ENCODE data around the gene COL1A2.

COL1A2 gene

GRCh38 chr7:94382746-94383145, 11.9 kb upstream of the COL1A2 start:
- DNase-seq (ENCODE audit: low spot score), result no peak

GRCh38 chr7:94384315-94384714, 10.4 kb upstream of the COL1A2 start:
- no peak for DNase-seq (ENCODE audit: low spot score)

DNA sequence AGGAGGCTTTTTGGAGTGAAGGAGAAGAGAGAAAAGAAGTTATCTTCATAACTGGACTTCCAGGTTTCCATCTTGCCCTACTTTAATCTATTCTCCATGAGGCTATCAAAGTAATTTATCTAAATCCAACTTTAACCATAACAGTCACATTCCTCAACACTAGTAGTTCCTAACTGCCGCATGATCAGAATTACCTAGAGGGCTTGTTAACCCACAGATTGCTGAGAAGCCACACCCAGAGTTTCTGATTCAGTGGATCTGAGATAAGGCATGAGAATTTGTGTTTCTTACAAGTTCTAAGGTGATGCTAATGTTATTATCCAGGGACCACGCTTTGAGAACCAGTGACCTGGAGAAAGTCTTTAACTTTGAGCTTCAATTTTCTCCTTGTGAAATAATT, 8.3 kb upstream of the COL1A2 start:
- no peak for DNase-seq (ENCODE audit: low spot score)

GRCh38 chr7:94388540-94388939, 6.2 kb upstream of the COL1A2 start:
- DNase-seq (ENCODE audit: low spot score), result no peak

DNA sequence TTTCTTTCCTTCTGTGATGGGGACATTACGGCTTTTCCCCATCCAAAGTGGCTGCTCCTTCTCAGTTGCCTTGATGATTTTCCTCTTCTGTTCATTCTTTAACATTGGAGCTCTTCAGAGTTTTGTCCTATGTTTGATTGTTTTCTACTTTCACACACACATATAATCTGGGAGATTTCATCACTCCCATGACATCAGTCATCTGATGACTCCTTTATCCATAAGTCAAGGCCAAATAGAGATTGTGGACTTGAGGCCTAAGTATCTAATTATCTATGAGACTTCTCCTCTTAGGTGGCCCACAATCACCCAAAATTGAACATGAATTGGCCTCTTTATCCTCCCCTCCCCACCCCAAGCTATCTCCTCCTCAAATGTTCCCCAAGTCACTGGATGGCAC, 5.3 kb upstream of the COL1A2 start:
- no peak for DNase-seq (ENCODE audit: low spot score)

- no peak for DNase-seq (ENCODE audit: low spot score)
Measured at GRCh38 chr7:94391726-94392392, 2.8 kb upstream of the COL1A2 start.

DNA sequence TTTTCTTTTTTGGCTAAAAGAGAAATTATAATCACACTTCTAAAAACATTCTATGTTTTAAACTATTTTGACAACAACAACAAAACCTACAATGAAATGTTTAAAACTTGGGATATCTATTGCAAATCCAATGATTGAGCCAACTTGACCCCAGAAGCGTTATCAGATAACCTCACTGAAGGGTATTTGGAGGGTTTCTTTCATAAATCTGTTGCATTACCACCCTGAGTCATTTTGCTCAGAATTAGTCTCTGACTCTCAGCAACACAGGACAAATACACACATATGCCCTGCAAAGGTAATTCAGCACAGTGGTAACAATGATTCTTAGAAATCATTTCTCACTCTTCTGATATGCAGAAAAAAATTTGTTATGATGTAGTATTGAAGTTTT, 2.3 kb upstream of the COL1A2 start:
- DNase-seq (ENCODE audit: low spot score), result no peak

GRCh38 chr7:94393246-94394108, 1.2 kb upstream of the COL1A2 start:
- DNase-seq (ENCODE audit: low spot score), result peak; percentile 87

DNA sequence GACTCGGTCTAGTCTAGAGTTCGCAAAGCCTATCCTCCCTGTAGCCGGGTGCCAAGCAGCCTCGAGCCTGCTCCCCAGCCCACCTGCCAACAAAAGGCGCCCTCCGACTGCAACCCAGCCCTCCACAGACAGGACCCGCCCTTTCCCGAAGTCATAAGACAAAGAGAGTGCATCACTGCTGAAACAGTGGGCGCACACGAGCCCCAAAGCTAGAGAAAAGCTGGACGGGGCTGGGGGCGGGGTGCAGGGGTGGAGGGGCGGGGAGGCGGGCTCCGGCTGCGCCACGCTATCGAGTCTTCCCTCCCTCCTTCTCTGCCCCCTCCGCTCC, 622 bp upstream of the COL1A2 start:
- no peak for DNase-seq (ENCODE audit: low spot score)

DNA sequence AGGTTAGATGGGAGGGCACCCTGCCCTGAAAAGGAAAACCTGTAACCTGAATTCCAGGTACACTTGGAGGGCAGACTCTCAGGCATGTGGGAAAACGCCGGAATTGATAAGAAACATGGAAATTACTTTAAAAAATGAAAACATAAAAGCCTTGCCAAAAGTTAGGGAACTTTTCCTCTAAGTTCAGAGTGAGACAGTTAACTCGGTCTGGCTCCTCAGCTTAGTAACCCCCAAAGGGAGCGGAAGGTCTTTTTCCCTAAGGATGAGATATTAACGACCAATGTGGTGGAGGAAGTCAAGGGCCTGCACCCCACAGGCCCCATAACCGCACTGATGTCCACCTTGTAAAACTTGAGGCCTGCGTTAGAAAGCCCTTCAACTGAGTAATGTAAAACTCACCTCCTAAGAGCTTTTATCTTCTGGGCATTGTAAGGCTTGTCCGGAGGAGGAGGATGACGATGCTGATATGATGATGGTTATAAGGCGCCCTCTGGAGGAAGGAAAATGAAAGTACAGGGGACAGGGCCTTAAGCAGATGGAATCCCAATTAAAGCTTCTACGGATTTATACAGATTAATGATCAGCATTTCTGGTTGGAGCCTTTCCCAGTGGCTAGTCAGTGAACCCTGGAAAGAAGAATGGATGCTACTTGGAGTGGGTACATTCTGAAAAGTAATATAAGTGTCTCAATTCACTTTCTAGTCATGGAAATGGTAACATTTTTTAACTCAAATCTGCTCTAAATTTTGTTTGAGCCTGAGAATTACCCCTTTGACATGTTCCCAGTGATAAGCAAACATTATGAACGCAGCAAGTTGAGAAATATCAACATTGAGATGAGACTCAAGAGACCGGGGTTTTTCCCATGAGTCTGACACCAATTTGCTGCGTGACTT, 694 bp downstream of the COL1A2 start:
- DNase-seq (ENCODE audit: low spot score), result no peak

DNA sequence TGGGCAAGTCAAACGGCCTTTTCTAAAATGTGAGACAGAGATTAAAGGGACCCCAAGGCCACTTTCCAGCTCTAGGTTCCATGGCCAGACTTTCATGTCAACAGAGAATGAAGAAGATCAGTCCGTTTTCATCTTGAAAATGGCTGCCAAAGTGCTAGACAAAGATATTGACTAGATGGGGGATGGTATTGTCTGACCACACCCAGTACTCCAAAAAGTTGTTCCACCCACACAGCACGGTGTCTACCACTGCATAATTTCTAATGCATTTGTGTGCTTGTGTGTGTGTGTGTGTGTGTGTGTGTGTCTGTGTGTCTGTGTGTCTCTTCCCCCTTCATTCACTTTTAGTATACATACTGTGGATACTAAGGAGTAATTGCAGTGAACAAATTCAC, 1.3 kb downstream of the COL1A2 start:
- DNase-seq (ENCODE audit: low spot score), result peak; percentile 77

- no peak for DNase-seq (ENCODE audit: low spot score)
Measured at GRCh38 chr7:94396596-94396995, 1.9 kb downstream of the COL1A2 start.

DNA sequence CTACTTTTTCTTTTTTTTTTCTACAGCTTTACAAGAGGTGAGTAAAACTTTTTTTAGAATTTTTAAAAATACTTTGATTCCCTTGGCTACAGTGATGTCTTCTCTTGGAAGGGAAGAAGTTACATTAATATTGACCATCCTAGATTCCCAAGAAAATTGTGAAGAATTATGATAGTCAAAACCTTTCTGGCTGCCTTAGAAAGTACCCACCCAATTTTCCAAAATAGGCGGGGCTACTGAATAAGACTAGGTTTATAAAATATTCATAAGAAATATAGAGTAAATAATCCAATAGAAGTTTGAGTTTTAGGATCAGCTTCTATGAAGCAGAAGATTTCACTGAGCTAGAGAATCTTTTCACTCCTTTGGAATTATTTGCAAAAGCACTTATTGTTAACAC, 3.0 kb downstream of the COL1A2 start:
- DNase-seq (ENCODE audit: low spot score), result no peak

- no peak for DNase-seq (ENCODE audit: low spot score)
Measured at GRCh38 chr7:94398841-94399240, 4.1 kb downstream of the COL1A2 start.

DNA sequence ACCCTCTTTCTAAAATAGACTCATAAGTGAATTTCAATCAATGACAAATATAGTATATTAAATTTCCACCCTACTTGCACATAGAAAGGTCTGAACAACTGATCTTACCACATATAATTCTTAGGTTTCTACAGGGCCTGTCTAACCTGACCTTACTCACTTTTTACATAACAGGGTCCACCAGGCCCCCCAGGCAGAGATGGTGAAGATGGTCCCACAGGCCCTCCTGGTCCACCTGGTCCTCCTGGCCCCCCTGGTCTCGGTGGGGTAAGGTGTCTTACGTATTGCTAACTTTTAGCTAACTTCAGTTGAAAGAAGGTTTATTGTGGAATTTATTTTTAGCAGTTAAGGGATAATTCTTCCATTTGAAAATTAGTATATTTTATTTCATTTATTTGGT, 5.3 kb downstream of the COL1A2 start:
- no peak for DNase-seq (ENCODE audit: low spot score)

DNA sequence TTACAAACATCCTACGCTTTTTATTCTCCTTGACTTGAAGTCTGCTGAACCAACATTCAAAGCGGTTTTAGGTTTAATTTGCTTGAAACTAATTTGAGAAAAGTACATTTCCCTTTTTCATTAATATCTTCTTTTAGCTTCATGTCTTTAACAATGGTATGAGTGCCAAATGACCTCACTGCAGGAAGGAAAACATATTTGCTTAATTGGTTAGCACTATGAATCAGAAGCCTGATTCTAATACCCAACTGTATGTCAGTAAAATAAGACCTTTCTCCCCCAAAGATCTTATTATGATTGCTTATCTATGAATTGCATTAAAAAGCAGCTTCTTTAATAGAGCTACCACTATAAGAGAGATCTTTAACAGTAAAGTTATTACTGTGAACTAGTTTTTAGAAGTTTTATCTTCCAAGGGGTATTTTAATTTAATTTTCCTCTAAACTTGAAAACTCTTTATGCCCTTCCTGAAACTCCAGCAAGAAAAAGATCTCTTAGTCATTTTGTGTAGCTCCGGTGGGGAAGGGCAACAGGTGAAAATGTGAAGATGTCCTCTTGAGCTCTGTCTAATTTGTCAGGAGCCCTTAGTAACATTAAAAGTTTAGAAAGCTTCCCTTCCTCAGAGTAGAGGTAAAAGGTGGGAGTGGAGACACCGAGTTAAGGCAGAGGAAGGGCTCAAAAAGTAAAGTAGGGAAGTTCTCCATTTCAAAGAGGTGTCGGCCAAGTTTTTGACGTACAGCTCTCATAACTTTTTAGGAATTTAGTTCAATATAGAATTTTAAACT, 6.1 kb downstream of the COL1A2 start:
- DNase-seq (ENCODE audit: low spot score), result no peak

DNA sequence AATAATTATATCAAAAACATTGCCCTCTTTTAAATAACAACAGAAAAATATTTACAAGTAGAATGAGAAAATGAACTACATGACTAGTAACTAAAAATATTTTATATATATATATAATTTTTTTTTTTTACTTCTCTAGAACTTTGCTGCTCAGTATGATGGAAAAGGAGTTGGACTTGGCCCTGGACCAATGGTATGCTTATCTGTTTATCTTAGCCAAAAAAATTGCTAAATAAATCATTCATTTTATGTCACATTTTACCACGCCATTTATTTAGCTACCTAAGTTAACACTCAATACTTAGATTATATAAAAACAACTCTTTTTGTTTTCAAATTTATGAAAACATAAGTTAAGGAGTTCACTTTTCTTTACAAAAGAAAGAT, 6.7 kb downstream of the COL1A2 start:
- DNase-seq (ENCODE audit: low spot score), result no peak

DNA sequence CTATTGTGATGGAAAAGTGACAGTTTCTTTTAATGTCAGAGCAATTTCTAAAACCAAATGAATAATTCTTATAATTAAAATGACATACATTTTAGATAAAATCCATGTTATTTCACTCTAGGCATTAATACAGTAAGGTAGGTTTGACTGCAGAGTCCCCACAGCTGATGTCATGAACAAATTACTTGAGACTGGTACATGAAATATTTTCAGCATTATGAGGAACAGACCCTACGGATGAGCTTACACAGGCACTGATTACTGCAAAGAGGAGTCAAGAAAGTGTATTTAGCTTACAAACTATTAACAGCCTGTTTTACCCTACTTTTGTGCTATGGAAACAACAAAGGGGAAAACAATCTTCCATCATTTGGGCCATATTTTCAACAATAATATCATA, 8.9 kb downstream of the COL1A2 start:
- no peak for DNase-seq (ENCODE audit: low spot score)

DNA sequence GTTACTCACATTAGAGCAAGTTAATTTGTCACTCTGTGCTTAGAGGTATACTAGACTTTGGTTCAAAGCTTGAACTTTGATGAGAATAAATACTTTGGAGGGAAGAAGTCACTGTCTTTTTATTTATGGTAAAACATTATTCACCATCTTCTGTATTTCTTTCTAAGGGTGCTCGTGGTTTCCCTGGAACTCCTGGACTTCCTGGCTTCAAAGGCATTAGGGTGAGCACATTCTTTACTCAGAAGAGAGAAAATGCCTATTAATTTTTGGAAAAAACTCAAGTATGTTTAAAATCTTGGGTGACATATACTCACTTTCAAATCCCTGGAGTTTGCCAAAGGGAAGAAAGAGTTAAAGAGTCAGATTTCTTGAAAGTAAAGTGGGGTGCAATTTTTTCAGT, 10.8 kb downstream of the COL1A2 start:
- no peak for DNase-seq (ENCODE audit: low spot score)

GRCh38 chr7:94406696-94407095, 12.0 kb downstream of the COL1A2 start:
- no peak for DNase-seq (ENCODE audit: low spot score)

DNA sequence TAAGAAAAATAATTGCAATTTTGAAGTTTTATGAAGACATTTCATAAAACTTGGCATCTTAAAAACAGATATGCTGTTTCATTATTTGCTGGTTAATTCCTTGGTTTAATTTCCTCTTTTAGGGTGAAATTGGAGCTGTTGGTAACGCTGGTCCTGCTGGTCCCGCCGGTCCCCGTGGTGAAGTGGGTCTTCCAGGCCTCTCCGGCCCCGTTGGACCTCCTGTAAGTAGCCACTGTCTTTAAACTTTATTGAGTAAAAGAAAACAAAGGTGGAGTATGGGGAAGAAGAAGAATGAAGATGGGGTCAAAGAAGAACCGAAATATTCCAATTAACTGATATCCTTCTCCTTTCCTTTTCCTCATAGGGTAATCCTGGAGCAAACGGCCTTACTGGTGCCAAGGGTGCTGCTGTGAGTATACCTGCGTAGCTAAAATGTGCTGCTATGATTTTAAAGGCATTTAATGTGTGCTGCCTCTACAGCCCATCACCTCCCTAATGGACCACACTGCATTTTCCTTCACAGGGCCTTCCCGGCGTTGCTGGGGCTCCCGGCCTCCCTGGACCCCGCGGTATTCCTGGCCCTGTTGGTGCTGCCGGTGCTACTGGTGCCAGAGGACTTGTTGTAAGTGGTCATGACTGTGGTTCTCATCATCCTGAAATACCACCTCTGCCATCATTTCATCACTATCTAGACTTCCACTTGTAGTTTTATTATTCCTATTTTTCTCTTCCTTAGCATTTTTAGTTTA, 14.7 kb downstream of the COL1A2 start:
- no peak for DNase-seq (ENCODE audit: low spot score)
